ENCODE data around the gene USP43.

The USP43 gene

GRCh38 chr17:9772658-9773057 lies 127.3 kb downstream of the USP43 start:
- Histone ChIP-seq H3K36me3 (ENCODE audit: control insufficient read depth, insufficient read depth, low read length) (no peaks in the 10 kb centered on the region), H2BK15ac (replicated peaks; ENCODE audit: low read depth) (no peak overlapping the region), H2BK5ac (ENCODE audit: low read length) (no peak overlapping the region), H3K79me2 (ENCODE audit: control insufficient read depth, insufficient read depth, low read length) (no peaks in the 10 kb centered on the region), H3K4ac (ENCODE audit: low read depth, low read length) (no peak overlapping the region), H3K79me1 (ENCODE audit: low read length) (no peaks in the 10 kb centered on the region), H3K56ac (ENCODE audit: low read length) (no peak overlapping the region), H3K4me2 (ENCODE audit: low read length) (no peak overlapping the region), H2AK5ac (ENCODE audit: low read length) (no peak overlapping the region), H3K4me3 (ENCODE audit: low read length) (no peak overlapping the region), H4K8ac (ENCODE audit: low read depth, low read length) (no peak overlapping the region), H3K27me3 (ENCODE audit: insufficient read depth, low read length, poor library complexity) (no peaks in the 10 kb centered on the region), H2BK120ac (ENCODE audit: low read depth, low read length) (no peak overlapping the region), H3K9ac (ENCODE audit: low read length) (no peak overlapping the region), H3K18ac (ENCODE audit: low read length) (no peak overlapping the region), H3K23ac (ENCODE audit: low read length) (no peak overlapping the region), H3K4me1 (ENCODE audit: control insufficient read depth, low read depth, low read length) (peaks cover 1% of the 10 kb centered on the region), H4K5ac (ENCODE audit: low read length) (no peak overlapping the region), H3K27ac (ENCODE audit: low read depth, low read length) (no peak overlapping the region)
- no CpG with 5 or more reads among the region's 19 CpGs for WGBS (ENCODE audit: extremely low coverage, insufficient coverage, low lambda C conversion rate)
- no peak for DNase-seq

- no peak for DNase-seq
- Histone ChIP-seq H3K4me1 (ENCODE audit: control insufficient read depth, low read depth, low read length) (peaks cover 1% of the 10 kb centered on the region), H3K4me3 (ENCODE audit: low read length) (no peak overlapping the region), H3K79me1 (ENCODE audit: low read length) (no peaks in the 10 kb centered on the region), H3K4me2 (ENCODE audit: low read length) (no peak overlapping the region), H3K18ac (ENCODE audit: low read length) (no peak overlapping the region), H2BK120ac (ENCODE audit: low read depth, low read length) (no peak overlapping the region), H3K23ac (ENCODE audit: low read length) (no peak overlapping the region), H2BK5ac (ENCODE audit: low read length) (no peak overlapping the region), H3K36me3 (ENCODE audit: control insufficient read depth, insufficient read depth, low read length) (no peaks in the 10 kb centered on the region), H3K4ac (ENCODE audit: low read depth, low read length) (no peak overlapping the region), H2AK5ac (ENCODE audit: low read length) (no peak overlapping the region), H3K27me3 (ENCODE audit: insufficient read depth, low read length, poor library complexity) (no peaks in the 10 kb centered on the region), H4K5ac (ENCODE audit: low read length) (no peak overlapping the region), H3K27ac (ENCODE audit: low read depth, low read length) (no peak overlapping the region), H3K56ac (ENCODE audit: low read length) (no peak overlapping the region), H3K9ac (ENCODE audit: low read length) (no peak overlapping the region), H2BK15ac (replicated peaks; ENCODE audit: low read depth) (no peak overlapping the region), H4K8ac (ENCODE audit: low read depth, low read length) (no peak overlapping the region), H3K79me2 (ENCODE audit: control insufficient read depth, insufficient read depth, low read length) (no peaks in the 10 kb centered on the region)
- WGBS (ENCODE audit: extremely low coverage, insufficient coverage, low lambda C conversion rate), result no CpG with 5 or more reads among the region's 9 CpGs
Measured at GRCh38 chr17:9776911-9777310, 131.6 kb downstream of the USP43 start.

Measured in mesendoderm (in vitro differentiated cells).